GM20000 (cell line): ENCODE data around the gene PPM1K.

Experiments used
- DNase-seq: peaks from one replicate; pipeline ENCODE4 v3.0.0; 2012; ENCODE audit warnings: low spot score
- CTCF ChIP-seq: IDR thresholded peaks from 2 replicates; pipeline ENCODE4 v1.5.1; 2012; ENCODE audit warnings: mild to moderate bottlenecking, control low read depth; ENCODE audit errors: extremely low read depth, missing control alignments

PPM1K gene

GRCh38 chr4:88230969-88231771 is 53.2 kb downstream of the PPM1K start:
- TF ChIP-seq CTCF = no peak
- DNase-seq = no peak

DNA sequence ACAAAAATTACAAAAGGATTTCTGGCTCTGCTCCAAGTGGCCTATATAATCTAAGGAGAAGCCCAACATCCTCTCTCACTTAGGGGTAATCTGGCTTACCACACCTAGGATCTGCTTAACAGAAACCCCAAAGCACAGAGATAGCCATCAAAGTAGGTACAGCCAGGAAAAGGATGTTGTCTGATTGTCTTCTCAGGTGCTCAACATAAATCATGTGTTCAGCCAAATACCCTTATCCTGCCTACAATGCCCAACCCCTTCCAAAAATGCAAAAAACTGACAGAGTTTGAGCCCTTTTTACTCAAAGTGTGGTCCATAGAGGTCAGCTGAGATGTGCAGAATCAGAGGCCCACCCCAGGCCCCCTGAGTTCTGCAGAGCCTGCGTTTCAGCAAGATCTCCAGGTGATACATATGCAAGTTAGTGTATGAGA is 53.9 kb downstream of the PPM1K start:
- no peak for TF ChIP-seq CTCF
- DNase-seq = no peak

DNA sequence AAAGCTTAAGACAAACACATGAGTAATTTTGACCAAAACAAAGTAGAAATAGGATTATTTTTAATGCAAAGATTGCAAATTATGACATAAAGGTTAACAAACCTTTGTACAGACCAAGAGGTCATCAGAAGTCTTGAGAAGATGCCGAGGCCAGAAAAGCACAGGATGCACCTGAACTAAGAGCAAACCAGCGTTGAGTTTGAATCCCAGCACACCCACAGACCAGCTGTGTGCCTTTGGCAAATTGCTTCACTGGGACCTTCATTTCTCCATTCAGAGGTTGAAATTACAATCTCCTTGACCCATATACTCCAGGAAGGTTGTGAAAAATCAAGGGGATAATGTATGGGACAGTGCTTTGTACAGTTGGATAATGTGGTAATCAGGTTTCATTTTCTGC is 56.6 kb downstream of the PPM1K start:
- TF ChIP-seq CTCF = no peak

GRCh38 chr4:88226143-88226542 is 58.2 kb downstream of the PPM1K start:
- no peak for DNase-seq
- no peak for TF ChIP-seq CTCF

More for the DNA sequence above, 56.6 kb downstream of the PPM1K start:
- DNase-seq = no peak

DNA sequence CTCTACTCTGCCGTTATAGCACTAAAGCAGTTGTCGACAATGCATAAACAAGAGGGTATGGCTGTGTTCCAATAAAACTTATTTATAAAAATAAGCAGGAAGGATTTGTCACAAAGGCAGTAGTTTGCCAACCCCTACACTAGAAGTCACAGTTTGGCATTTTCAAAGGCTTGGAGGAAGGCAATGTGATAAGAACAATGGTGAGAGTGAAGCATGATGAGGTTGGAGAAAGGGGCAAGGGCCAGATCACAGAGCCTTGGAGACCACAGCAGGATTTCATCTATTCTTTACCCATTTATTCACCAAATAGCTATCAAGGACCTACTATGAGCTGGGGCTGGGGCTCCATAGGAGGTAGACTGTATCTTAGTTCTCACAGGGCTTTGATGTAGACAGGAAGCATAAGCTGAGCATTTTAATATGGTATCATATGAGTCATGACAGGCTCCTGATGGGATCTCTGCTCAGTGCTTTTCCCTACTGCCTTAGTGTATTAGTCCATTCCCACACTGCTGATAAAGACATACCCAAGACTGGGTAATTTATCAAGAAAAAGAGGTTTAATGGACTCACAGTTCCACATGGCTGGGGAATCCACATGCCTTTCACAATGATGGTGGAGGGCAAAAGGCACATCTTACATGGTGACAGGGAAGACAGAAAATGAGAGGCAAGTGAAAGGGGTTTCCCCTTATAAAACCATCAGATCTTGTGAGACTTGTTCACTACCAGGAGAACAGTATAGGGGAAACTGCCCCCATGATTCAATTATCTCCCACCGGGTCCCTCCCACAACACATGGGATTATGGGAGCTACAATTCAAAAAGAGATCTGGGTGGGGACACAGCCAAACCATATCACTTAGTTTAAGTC is 58.9 kb downstream of the PPM1K start:
- no peak for DNase-seq
- TF ChIP-seq CTCF = no peak

DNA sequence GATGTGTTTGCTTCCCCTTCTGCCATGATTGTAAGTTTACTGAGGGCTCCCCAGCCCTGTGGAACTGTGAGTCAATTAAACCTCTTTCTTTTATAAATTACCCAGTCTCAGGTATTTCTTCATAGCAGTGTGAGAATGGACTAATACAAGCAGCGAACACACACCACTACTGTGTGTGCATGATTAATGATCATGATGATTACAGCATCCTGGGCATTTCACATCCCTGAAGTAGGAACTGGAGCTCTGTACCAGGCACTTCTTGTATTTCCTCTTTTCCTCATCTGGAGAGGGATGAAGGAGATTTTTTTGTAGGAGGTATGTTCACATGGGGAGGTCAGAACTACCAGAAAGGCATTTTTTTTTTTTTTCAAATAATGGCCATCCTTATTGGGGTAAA is 60.8 kb downstream of the PPM1K start:
- no peak for TF ChIP-seq CTCF
- no peak for DNase-seq

GRCh38 chr4:88219099-88219498 is 65.3 kb downstream of the PPM1K start:
- peak; percentile 45 for DNase-seq
- TF ChIP-seq CTCF = peak; percentile 10
